HL-60 (cell line): ENCODE measurements around the gene FAM136A.

Source experiments
- DNase-seq, 2 experiments: peaks; one replicate each; pipeline ENCODE4 v3.0.0-alpha.2; 2010 to 2020; ENCODE audit warnings: low read depth in 1 of 2, low spot score in 1 of 2
- H3K27ac ChIP-seq: fragments of 250-450 bp; sonication (Bioruptor Pico); replicated peaks from 2 replicates; pipeline ENCODE4 v1.5.1; 2020; ENCODE audit warnings: mild to moderate bottlenecking, moderate library complexity
- H3K27me3 ChIP-seq: fragments of 250-450 bp; sonication (Bioruptor Pico); 2 replicates; pipeline ENCODE4 v1.5.1; 2021; ENCODE audit warnings: mild to moderate bottlenecking, moderate library complexity; ENCODE audit not compliant: insufficient read depth, poor library complexity, severe bottlenecking
- H3K4me3 ChIP-seq: replicated peaks from 2 replicates; pipeline ENCODE4 v1.5.1; 2011; ENCODE audit warnings: mild to moderate bottlenecking, control low read depth, low read length; ENCODE audit not compliant: insufficient read depth
- GABPA ChIP-seq: IDR thresholded peaks from 2 replicates; pipeline ENCODE4 v1.6.1; 2012; ENCODE audit warnings: low read depth
- POLR2AphosphoS5 ChIP-seq: IDR thresholded peaks from 2 replicates; pipeline ENCODE4 v1.6.1; 2012; ENCODE audit warnings: low read depth
- SPI1 ChIP-seq: IDR thresholded peaks from 2 replicates; pipeline ENCODE4 v1.6.1; 2012; ENCODE audit warnings: low read depth, mild to moderate bottlenecking, borderline replicate concordance
- TF ChIP-seq, protein P1 (sequence below): IDR thresholded peaks from one replicate; pipeline ENCODE4 v1.5.1; 2011; ENCODE audit warnings: low read length, control low read depth, inconsistent platforms; ENCODE audit not compliant: insufficient read depth
- TF ChIP-seq, protein P2 (sequence below): IDR thresholded peaks from 2 replicates; pipeline ENCODE4 v1.6.1; 2012; ENCODE audit warnings: low read depth; ENCODE audit not compliant: insufficient replicate concordance

Gene FAM136A

DNA sequence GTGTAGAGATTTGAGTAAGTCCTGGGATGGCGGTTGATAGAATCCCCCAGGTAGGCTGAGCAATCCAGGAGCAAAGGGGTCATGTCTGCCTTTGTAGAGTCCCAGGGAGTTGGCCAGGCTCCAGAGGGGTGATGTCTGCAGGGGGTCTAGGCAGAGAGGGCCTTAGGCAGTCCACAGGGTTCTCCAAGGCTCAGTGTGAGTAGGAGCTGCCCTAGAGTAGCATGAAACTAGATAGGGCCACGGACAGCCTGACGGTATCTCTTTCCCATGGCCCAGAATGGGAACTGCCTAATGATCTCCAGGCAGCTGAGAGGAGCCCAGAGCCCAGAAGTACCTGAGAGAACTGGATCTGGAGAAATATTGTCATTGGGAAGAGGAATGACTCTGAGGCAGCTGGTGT, 9.0 kb upstream of the FAM136A start:
- H3K27me3 ChIP-seq: no peaks in the 10 kb centered on the region
- H3K27ac ChIP-seq: no peak overlapping the region
- no peak for DNase-seq
- TF ChIP-seq GABPA (no peak), SPI1 (no peak), POLR2AphosphoS5 (no peak)
- TF ChIP-seq, protein P1, sequence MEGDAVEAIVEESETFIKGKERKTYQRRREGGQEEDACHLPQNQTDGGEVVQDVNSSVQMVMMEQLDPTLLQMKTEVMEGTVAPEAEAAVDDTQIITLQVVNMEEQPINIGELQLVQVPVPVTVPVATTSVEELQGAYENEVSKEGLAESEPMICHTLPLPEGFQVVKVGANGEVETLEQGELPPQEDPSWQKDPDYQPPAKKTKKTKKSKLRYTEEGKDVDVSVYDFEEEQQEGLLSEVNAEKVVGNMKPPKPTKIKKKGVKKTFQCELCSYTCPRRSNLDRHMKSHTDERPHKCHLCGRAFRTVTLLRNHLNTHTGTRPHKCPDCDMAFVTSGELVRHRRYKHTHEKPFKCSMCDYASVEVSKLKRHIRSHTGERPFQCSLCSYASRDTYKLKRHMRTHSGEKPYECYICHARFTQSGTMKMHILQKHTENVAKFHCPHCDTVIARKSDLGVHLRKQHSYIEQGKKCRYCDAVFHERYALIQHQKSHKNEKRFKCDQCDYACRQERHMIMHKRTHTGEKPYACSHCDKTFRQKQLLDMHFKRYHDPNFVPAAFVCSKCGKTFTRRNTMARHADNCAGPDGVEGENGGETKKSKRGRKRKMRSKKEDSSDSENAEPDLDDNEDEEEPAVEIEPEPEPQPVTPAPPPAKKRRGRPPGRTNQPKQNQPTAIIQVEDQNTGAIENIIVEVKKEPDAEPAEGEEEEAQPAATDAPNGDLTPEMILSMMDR: no peak
- TF ChIP-seq, protein P2, sequence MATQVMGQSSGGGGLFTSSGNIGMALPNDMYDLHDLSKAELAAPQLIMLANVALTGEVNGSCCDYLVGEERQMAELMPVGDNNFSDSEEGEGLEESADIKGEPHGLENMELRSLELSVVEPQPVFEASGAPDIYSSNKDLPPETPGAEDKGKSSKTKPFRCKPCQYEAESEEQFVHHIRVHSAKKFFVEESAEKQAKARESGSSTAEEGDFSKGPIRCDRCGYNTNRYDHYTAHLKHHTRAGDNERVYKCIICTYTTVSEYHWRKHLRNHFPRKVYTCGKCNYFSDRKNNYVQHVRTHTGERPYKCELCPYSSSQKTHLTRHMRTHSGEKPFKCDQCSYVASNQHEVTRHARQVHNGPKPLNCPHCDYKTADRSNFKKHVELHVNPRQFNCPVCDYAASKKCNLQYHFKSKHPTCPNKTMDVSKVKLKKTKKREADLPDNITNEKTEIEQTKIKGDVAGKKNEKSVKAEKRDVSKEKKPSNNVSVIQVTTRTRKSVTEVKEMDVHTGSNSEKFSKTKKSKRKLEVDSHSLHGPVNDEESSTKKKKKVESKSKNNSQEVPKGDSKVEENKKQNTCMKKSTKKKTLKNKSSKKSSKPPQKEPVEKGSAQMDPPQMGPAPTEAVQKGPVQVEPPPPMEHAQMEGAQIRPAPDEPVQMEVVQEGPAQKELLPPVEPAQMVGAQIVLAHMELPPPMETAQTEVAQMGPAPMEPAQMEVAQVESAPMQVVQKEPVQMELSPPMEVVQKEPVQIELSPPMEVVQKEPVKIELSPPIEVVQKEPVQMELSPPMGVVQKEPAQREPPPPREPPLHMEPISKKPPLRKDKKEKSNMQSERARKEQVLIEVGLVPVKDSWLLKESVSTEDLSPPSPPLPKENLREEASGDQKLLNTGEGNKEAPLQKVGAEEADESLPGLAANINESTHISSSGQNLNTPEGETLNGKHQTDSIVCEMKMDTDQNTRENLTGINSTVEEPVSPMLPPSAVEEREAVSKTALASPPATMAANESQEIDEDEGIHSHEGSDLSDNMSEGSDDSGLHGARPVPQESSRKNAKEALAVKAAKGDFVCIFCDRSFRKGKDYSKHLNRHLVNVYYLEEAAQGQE: no peak
- H3K4me3 ChIP-seq: no peak overlapping the region

DNA sequence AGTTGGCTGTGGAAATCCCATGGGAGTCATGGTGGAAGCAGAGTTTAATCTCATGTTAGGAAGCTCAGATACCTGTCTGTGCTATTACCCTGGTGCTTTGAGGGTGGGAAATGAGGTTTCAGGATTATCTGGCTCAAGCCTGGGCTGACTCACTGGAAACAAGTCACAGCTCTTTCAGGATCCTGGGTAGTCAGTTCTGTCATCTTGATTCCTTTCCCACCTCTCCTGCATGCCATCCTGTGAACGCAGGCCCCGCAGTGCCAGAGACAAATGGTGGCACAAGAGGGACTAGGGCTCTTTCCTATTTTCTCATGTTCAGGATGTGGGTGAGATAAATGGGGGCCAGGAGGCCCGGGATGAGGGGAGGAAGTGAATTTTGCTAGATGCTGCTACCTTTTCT, 3.7 kb upstream of the FAM136A start:
- no peaks in the 10 kb centered on the region for H3K27me3 ChIP-seq
- no peak overlapping the region for H3K27ac ChIP-seq
- H3K4me3 ChIP-seq: no peak overlapping the region
- TF ChIP-seq, protein P2: no peak
- no peak for TF ChIP-seq POLR2AphosphoS5
- TF ChIP-seq GABPA: no peak
- TF ChIP-seq, protein P1: no peak
- TF ChIP-seq SPI1: no peak
- no peak for DNase-seq

DNA sequence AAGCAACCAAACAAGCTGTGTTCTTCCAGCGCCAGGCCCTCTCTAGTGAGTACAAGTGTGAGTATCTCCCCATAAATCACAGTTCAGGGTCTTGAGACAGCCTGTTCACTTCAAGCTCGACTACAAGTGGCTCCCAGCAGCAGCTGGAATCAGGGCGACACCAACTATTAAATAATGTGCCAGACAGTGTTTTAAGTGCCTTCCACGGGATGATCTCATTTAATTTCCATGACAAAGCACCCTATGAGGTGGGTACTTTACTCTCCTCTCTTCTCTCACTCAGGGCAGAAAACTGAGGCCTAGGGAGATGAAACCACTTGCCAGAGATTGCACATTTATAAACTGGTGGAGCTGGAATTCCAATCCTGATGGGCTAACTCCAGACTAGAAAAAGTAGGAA, 2.6 kb upstream of the FAM136A start:
- Histone ChIP-seq H3K27ac (no peak overlapping the region), H3K27me3 (no peaks in the 10 kb centered on the region), H3K4me3 (no peak overlapping the region)
- DNase-seq: no peak
- TF ChIP-seq SPI1 (no peak), POLR2AphosphoS5 (no peak), GABPA (no peak)
- TF ChIP-seq, protein P2: no peak
- TF ChIP-seq, protein P1: no peak
